ENCODE results near the gene ETF1.
A peak's percentile ranks its signal among the peaks of the same experiment; 100 is the strongest.

The ETF1 gene

DNA sequence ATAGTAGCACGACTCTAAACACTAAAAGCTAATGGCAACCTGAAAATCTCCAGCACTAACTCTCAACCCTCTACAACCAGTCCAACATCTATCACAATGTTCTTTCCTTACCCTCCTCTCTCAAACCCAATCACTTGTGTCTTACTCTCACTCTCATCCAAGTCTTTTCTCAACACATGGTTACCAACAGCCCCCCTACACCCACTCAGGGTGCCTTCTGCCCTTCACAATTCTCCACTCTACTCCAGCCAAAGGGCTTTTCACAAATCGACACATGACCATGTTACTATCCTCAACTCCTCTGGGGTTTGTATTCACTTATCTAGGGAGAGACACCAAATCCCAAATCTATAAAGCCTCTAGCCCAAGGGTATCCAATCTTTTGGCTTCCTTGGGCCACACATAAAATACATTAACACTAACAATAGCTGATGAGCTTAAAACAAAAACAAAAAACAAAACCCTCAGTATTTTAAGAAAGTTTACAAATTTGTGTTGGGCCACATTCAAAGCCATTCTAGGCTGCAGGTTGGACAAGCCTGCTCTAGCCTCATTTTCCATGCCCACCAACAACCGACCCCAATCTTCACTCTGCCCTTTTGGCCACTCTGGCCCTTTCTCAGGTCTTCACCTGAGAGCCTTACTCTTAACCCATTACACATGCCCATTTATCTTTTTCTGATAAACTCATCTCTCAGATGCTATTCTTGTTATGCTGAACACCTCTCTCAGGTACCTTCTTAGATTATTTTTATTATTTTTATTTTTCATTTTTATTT, 20.5 kb upstream of the ETF1 start:
- DNase-seq (ENCODE audit: low read depth), result no peak

DNA sequence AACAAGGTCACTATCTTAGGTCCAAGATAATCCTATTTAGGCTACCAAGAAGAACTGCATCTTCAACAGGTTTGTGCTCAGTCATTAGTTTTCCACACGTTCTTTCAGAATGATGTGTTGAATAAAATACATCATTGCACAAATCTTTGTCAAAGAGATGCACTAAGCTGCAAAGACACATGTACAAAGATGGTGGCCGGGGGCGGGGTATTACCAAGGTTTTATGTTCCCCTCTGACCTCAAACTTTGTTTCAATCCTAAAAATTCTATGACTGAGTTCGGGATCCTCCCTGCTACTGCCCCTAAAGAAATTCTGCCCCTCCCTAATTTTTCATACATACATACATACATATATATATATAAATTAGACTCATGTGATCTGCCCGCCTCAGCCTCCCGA, 17.9 kb upstream of the ETF1 start:
- DNase-seq (ENCODE audit: low read depth), result no peak

DNA sequence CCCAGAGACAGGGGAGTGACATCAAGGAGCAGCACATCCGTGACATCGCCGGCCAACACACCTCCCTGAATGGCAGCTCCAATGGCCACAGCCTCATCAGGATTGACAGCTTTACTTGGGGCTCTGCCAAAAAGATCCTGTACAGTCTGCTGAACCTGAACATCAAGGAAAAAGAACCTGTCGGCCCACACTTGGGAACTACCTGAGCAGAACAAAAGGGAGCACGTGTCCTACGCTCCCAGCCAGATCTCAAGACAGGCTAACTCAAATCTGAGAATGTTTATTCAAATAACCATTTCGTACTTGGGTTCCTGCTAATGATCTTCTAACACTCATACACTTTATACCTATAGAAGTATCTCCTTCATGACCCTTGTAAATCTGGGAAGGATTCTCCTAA, 16.9 kb upstream of the ETF1 start:
- DNase-seq (ENCODE audit: low read depth), result no peak

DNA sequence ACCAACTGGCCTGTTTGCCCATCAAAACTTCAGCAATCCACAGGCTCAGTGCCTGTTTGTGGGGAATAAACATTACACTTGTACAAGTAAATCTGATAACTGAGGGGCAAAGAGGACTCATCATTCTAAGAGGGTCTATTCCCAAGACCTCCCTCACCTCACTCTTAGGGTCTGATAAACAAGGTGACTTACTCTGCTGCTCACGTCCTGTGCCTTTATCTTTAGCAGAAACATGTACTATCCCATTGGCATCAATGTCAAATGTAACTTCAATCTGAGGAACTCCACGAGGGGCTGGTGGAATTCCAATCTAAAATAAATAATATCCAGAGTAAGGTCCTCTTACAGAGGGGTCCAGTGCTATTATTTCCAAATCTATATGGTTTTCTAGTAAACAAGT, 14.6 kb upstream of the ETF1 start:
- no peak for DNase-seq (ENCODE audit: low read depth)

DNA sequence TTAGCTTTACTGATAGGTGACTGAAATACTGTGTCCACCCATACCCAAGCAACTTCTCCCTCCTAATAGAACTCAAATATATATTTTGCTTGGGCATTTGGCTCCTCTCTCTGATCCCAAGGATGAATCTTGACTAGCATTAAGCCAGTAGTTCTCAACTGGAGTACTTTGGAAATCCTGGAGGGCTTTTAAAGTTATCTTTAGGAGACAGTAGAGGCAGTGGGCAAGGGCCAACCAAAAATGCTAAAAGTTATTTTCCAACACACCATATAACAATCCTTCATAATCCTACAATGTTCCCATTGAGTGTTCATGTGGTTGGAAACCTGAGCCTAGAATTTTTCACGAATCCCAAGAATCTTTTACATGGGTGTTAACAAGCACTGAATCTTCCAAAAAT, 11.1 kb upstream of the ETF1 start:
- no peak for DNase-seq (ENCODE audit: low read depth)

DNA sequence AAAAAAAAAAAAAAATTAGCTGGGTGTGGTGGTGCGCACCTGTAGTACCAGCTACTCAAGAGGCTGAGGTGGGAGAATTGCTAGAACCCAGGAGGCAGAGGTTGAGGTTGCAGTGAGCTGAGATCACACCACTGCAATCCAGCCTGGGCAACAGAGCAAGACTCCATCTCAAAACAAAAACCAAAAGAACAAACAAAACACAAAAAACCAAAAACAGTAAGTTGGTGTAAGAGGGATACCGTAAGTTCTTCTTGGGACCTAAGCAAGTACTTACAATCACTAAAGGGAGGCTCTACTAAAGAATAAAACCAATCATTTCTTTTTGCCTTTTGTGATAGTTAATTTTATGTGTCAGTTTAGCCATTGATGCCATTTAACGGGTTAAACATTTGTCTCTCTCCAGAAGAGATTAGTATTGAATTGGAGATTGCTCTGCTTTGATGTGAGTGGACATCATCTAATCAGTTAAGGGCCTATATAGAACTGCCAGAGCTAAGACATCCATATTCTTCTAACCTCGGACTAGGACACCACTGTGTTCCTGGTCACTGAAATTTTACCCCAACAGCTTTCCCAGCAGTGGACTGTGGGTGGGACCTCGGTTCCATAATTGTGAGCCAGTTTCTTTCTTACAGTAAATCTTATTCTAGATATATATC, 10.5 kb upstream of the ETF1 start:
- DNase-seq (ENCODE audit: low read depth), result no peak

DNA sequence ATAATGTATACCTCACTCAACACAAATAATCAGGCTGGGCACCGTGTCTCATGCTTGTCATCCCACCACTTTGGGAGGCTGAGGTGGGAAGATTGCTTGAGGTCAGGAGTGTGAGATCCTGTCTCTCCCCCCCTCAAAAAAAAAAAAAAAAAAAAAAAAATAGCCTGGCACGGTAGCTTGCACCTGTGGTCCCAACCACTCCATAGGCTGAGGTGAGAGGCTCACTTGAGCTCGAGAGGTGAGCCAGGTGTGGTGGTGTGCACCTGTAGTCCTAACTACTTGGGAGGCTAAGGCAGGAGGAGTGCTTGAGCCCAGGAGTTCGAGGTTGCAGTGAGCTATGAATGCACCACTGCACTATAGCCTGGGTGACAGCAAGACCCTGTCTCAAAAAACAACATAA, 9.6 kb upstream of the ETF1 start:
- DNase-seq (ENCODE audit: low read depth), result no peak

DNA sequence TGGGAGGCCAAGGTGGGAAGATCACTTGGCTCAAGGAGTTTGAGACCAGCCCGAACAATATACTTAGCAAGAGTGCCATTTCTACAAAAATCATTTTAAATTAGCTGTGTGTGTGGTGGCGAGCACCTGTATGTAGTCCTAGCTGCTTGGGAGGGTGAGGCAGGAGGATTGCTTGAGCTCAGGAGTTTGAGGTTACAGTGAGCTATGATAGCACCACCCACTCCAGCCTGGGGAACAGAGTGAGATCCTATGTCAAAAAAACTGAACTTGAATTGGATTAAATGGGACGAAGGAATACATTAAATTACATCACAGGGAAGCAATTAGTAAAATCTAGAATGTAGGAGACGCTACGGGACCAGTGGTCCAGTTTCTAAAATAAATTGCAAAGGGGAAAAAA, 6.4 kb upstream of the ETF1 start:
- DNase-seq (ENCODE audit: low read depth), result no peak

DNA sequence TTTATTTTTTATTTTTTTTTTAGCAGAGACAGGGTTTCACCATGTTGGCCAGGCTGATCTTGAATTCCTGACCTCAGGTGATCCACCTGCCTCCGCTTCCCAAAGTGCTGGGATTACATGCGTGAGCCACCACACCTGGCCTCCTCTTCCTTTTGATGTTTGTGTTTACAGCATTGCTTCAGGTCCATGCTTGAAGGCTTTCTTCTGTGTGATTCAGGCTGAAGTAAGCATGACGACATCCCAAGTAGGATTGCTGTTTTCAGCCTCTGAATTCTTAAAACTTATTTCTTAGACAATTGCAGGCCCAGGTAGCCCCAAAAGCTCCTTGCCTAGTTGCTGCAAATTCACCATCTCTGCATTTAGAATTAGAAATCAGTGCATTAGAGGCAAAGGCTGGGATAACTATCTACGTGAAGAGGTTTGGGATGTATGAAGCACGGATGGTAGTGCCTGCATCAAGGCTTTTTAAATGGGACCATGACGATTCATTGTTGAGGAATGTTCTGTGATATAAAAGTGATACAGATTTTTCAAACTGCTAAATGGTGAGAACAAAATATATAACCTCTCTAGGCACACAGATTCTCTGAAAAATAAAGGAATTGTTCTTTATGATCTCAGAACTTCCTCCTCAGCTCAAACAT, 3.0 kb upstream of the ETF1 start:
- peak; percentile 63 for DNase-seq (ENCODE audit: low read depth)

DNA sequence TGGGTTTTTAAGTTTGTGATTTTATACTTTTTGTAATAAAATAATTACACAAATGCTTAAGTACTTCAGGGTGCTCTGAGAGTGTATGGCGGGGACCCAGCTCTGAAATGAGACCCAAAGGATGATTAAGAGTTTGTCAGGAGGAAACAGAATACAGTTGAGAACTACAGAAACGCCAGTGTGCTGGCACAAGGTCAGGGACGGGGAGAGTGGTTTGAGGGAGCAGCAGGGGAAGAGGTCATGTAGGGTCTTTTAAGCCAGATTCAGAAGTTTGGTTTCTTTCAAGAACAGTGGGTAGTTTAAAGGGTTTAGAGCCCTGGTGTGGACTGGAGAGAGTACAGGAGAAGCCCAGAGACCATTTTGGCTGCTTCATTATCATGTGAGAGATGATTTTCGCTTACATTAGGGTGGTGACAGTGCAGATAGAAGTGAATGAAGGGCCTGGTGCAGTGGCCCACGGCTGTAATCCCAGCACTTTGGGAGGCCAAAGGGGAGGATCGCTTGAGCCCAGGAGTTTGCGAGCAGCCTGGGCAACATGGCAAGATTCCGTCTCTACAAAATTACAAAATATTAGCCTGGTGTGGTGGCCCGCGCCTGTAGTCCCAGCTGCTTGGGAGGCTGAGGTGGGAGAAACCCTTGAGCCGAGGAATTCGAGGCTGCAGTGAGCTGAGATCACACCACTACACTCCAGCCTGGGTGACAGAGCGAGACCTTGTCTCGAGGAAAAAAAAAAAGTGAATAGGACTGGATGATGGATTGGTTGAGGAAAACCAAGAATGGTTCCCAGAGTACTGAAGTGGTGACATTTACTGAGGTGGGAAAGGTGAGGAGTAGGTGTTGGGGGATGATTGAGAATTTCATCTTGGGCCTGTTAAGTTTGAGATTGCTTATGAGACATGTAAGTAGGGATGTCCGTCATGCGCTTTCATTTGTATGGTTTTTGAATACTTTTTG, 1.4 kb upstream of the ETF1 start:
- no peak for DNase-seq (ENCODE audit: low read depth)

DNA sequence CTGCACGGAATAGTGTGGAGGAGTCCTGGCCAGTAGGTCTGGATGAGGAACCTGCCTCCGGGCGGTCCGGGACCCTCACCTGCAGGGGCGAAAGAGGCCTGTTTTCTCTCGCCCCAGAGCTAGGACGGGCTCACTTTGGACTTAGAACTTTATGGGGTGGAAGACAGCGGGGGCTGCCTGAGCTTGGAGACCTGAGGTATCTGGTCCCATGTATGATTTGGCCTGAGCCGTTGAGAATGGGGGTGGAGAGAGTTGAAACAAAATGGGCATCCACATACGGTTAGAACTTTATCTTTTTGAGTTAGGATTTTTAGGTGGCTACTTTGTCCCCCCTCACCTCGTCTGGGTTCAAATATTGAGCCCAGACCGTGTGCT, 681 bp upstream of the ETF1 start:
- DNase-seq (ENCODE audit: low read depth), result no peak

DNA sequence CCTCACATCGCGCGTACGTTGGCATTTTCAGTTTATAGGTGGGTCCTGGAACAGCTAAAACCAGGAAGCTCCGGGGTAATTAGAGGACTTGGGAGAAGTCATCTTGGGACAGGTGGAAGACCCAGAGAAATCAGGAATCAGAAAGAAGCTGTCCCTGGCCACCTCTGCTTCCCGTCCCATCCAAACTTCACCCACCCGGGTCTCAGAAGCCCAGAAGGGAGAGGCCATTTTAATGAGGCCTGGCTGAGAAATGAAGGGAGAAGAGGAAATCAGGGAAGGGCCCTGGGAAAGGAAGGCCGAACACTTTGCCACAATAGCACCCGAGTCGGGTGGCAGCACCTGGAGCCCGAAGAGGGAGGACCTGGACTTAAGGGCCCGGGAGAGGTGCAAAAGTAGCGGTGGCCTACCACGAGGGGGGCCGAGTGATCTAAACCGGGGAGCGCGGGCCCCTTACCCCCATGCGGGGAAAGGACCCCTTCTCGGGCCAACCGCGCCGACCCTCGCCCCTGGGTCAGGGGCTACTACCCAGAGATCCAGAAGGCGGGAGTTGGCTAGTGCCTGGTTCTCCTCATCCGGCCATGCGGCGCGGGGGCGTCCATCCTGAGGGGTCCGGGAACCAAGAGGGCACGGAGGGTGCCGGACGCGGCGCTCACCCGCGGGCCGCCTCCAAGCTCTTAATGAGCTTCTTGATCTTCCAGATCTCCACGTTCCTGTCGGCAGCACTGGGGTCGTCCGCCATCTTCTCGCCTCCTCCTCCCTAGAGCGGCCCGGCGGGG, 668 bp downstream of the ETF1 start:
- no peak for DNase-seq (ENCODE audit: low read depth)

DNA sequence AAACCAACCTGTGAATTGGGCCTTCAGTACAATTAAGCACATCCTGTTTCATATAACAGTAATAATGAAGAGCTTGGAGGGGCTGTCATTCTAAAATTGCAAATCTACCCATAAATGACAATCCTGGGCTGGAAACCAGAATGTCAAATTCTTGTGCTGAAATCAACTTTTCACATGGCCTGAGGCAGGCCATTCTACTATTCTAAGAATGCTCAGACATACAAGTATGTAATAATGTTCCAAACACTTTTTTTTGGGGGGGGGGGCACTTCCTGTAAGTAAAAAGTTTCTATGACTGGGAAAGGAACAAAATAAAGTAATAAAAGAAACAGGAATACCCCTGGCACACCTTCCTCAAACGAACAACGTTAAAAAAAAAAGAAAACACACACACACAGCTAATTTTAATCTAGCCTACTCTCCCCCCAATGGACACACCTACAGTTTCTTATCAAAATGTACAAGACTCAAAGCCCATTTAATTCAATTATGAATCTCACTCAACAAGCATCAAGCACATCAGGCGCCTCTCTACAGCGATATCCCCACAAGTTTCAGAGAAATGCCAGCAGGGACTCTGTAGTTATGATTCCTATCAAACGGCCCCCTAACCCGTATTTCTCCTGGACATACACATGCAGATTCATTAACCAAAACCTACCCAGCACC, 1.4 kb downstream of the ETF1 start:
- DNase-seq (ENCODE audit: low read depth), result no peak

DNA sequence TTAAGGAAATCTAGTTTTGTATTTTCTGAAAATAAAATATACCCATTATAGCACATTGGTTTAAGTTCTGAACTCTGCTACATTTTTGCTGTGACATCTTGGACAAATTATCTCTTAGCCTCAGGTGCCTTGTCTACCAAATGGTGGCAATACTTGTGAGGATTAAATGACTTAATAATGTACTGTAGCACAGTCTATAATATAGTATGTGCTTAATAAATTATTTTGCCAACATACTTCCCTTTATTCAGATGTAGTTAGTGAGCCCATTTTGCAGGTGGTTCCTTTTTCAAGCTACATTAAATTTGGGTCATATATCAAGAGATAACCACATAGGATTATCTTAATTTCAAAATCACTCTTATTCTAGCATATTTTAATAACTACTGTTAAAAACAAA, 3.2 kb downstream of the ETF1 start:
- no peak for DNase-seq (ENCODE audit: low read depth)

DNA sequence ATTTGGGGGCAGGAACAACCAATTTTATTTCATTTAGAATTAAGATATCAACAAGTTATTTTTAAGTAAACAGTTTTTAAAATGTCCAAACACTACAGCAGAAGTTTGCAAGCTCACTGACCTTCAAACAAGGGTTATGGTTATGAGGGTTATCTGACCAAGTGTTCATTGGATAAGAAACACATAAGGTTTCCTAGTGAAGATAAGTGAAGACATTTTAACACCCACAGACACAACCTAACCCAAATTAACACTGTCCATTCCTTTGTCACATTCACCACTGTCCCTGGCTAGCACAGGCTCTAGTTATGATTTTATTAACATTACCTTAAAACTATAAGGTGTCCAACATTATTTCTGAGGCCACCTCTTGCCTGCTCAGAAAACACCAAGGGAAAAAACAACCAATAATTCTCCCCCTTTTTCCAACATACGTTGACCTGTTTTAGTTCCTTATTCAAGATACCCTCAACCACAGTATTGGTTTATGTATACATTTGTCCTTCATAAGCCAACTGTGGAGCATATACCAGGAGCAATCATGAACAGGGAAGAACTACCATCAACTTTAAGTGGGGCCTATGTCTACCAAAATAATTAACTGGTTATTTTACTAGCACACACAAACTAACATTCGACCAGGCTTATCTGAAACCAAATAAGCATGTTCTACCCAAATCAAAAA, 4.0 kb downstream of the ETF1 start:
- DNase-seq (ENCODE audit: low read depth), result no peak

DNA sequence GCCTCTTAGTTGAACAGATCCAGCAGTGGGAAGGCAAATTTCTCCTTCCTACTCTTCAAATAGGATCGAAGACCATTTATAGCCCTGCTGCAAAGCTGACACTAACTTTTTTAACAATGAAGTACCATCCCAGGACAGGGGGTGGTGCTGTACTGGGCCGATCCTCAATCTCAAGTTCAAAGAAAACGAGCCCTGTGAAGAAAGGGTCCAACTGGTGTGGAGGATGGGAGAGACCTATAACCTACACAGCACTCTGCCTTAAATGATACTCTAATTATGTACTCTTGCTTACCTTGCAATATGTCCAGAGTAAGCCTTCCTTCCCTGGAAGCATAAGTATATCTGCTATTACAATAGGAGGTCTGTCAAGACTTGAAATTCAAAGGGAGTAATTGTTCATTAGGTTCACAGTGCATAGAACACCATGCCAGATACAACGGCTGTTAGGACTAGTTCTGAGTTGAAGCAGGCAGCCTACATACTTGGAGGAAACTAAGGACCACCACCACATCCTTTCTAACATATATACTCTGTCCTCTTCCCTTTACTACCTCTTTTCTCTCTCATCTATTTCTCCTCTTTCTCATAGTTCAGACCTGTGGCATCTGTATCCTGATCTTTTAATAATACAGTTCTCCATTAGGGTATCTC, 6.2 kb downstream of the ETF1 start:
- DNase-seq (ENCODE audit: low read depth), result no peak

DNA sequence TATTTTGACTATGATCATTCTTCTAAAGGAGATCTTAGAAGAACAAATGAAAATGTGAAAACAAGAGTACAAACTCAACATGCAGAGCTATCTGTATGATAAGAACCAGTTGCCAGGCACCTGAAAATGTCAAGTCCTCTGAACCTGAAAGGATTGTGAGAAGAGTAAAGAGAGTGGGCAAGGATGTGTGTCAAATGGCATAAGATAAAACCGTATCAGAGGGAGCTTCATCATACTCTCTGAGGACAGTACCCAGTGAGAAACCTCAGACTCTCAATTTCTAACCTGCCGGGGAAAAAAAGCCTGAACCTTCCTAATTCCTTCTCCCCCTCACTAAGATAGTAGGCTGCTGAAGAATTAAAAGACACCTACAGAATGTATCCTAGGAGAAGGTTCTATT, 6.8 kb downstream of the ETF1 start:
- no peak for DNase-seq (ENCODE audit: low read depth)

DNA sequence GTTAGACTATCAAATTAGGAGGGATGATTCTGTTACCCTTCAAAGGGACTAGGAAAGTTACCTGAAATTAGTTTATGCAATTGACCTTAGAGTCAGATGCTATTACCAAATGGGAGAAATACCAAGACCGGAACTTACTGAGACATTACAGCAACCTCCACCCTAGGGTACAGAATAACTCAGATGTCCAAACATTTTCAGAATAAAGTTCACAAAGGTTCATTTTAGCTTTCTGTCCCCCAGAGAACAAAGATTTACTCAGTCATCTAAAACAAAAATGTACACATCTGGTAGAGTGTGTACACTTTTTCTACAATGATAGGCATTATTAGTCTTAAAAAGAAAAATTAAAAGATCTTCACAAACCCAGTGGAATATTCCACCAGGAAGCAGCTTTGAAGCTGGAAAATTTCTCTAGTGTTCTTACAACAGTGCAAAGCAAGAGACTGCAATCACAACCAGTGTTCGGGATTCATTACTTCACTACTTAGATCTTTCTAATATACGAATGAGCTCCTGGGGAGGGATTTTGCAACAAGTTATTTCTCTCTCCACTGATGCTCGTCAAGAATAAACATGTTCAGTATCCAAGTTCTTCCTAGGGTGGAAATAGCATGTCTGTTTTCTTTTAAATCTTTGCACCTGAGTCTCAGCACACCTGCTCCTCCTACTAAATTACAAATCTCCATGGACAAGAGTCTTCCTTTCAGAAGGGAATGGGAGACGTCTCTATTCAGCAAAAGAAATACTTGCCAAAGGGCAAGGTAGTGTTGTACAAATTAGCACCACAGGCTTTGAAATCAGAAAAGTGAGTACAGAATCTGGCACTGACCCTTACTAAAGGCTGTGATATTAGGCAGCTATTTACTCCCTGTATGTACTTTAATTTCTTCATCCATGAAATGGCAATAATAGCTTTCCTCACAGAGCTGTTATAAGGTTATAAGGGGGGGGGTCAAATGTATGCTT, 8.8 kb downstream of the ETF1 start:
- DNase-seq (ENCODE audit: low read depth), result peak; percentile 21

DNA sequence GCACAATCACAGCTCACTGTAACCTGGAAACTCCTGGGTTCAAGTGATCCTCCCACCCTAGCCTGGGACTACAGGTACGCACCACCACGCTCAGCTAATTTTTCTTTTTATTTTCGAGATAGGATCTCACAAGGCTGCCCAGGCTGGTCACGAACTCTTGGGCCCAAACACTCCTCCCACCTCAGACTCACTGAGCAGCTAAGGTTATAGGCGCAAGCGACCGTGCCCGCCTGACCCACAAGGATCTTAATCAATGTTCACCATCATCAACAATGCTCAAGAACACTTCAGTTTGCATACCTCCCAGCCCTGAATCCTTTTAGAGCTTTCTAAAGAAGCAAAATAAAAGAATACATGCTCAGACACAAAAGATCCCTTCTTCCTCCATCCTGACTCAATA, 13.2 kb downstream of the ETF1 start:
- no peak for DNase-seq (ENCODE audit: low read depth)

All from amniotic epithelial cell (primary cell).